ENCODE data around the gene NAGK. TPM values are rescaled to one million over a fixed set of nuclear protein-coding genes. Genes with fewer than 3 reads are reported as not detected.
A peak's percentile ranks its signal among the peaks of the same experiment; 100 is the strongest.
"Not testable (repeated sequence)": the region's sequence is repeated elsewhere in the genome, so short reads cannot be mapped to it uniquely, and the experiment has no call there.

NAGK gene
- total RNA-seq, 3 donors from 2014 or later: 64.5 to 105 (median 67.9) TPM

DNA sequence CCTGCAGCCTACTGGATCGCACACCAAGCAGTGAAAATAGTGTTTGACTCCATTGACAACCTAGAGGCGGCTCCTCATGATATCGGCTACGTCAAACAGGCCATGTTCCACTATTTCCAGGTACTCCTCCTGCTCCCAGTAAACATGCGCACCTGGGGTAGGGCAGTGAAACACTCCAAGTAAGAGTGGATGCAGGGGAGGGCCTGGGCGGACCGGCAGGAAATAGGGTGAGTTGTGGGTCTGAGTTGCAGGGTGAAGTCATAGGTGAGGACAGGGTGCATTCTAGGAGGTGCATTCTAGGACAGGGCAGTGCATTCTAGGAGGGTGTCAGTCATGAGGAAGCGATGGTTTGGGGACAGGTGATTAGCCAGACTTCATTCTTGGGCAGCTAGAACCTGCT, 5.0 kb downstream of the NAGK start:
- intact Hi-C loops (cut with DNase I, micrococcal nuclease): no loop called here
- H3K36me3 ChIP-seq (ENCODE audit: low read depth): peaks cover 11% of the 10 kb centered on the region
- ATAC-seq: no peak
- DNase-seq: no peak
- no peaks in the 10 kb centered on the region for H3K9me3 ChIP-seq
- TF ChIP-seq, protein P1, sequence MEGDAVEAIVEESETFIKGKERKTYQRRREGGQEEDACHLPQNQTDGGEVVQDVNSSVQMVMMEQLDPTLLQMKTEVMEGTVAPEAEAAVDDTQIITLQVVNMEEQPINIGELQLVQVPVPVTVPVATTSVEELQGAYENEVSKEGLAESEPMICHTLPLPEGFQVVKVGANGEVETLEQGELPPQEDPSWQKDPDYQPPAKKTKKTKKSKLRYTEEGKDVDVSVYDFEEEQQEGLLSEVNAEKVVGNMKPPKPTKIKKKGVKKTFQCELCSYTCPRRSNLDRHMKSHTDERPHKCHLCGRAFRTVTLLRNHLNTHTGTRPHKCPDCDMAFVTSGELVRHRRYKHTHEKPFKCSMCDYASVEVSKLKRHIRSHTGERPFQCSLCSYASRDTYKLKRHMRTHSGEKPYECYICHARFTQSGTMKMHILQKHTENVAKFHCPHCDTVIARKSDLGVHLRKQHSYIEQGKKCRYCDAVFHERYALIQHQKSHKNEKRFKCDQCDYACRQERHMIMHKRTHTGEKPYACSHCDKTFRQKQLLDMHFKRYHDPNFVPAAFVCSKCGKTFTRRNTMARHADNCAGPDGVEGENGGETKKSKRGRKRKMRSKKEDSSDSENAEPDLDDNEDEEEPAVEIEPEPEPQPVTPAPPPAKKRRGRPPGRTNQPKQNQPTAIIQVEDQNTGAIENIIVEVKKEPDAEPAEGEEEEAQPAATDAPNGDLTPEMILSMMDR (IDR thresholded peaks at IDR 0.05): no peak
- no peak overlapping the region for H3K4me3 ChIP-seq
- peaks cover 27% of the 10 kb centered on the region for H3K4me1 ChIP-seq (ENCODE audit: low read depth)

GRCh38 chr2:71074893-71075395, 6.5 kb downstream of the NAGK start:
- ATAC-seq (no peak), DNase-seq (no peak)
- Histone ChIP-seq H3K9me3 (no peaks in the 10 kb centered on the region), H3K4me1 (ENCODE audit: low read depth) (peaks cover 18% of the 10 kb centered on the region), H3K4me3 (no peak overlapping the region), H3K36me3 (ENCODE audit: low read depth) (peaks cover 11% of the 10 kb centered on the region)
- intact Hi-C loops (cut with DNase I, micrococcal nuclease): no loop called here
- TF ChIP-seq, protein P1 (IDR thresholded peaks at IDR 0.05): no peak

- H3K36me3 ChIP-seq (ENCODE audit: low read depth): peaks cover 11% of the 10 kb centered on the region
- TF ChIP-seq, protein P1 (IDR thresholded peaks at IDR 0.05): no peak
- ATAC-seq (no peak), DNase-seq (no peak)
- H3K4me3 ChIP-seq: no peak overlapping the region
- H3K4me1 ChIP-seq (ENCODE audit: low read depth): no peaks in the 10 kb centered on the region
- intact Hi-C loops (cut with DNase I, micrococcal nuclease): no loop called here
- H3K9me3 ChIP-seq: no peaks in the 10 kb centered on the region
Measured at GRCh38 chr2:71078624-71079023, 10.2 kb downstream of the NAGK start.

DNA sequence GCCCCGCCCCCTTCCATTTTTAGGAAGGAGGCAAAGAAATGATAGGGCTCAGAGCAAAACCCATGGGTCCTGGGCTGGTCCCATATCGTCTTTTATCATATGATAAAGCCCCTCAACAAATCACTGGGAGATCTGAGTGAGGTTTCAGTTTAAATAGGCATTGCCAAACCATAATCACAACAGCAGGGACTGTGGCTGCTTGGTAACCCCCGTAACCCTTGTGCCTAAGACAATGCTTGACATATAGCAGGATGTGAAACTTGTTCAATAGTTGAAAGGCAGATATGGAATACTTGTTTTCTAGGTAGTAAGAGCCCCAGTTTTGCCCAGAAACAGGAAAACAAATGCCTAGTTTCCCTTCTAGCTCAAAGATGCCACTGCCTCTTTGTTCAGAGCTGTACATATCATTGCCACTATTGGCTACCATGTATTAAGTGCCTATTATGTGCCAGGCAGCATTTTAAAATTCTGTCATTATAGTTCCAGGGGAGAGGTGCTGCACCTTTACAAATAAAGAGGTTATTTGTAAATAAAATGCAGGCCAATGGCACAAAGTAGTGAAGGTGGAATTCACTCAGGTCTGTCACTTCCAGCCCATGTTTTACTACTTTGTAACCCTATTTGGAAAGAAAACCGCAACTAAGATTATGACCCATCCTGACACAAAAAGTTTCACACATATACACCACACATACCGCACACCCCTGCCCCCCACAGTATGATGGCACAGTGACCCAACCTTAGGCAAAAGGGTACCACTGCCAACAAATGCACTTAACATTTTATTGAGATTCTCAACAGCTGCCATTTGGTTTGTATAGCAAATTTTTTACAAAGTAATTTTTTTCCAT, 14.2 kb downstream of the NAGK start:
- DNase-seq: no peak
- H3K36me3 ChIP-seq (ENCODE audit: low read depth): peaks cover 4% of the 10 kb centered on the region
- TF ChIP-seq, protein P1 (IDR thresholded peaks at IDR 0.05): no peak
- H3K4me1 ChIP-seq (ENCODE audit: low read depth): no peaks in the 10 kb centered on the region
- H3K9me3 ChIP-seq: no peaks in the 10 kb centered on the region
- no peak overlapping the region for H3K4me3 ChIP-seq
- intact Hi-C loops (cut with DNase I, micrococcal nuclease): no loop called here
- no peak for ATAC-seq

DNA sequence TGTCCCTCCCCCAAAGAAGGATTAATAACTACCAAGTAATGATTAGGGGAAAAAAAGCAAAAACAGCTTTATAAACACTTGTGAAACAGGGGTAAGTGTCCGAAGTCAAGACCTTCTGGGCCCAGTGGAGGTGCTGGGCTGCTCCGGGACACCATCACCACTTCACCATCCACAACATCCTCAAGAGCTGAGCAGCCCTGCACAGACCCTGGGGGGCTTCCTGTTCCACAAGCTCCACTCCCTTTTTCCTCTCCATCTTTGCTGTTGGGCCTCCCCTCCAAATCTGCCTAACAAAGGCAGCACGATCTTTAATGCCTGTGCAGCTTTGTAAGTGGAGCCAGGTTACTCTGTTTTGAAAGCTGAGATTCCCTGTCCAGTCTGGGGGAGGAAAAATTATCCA, 14.8 kb downstream of the NAGK start:
- H3K9me3 ChIP-seq; H3K4me1 ChIP-seq (ENCODE audit: low read depth); H3K4me3 ChIP-seq; intact Hi-C loops (cut with DNase I, micrococcal nuclease); ATAC-seq; H3K36me3 ChIP-seq (ENCODE audit: low read depth); DNase-seq: not testable (repeated sequence)

DNA sequence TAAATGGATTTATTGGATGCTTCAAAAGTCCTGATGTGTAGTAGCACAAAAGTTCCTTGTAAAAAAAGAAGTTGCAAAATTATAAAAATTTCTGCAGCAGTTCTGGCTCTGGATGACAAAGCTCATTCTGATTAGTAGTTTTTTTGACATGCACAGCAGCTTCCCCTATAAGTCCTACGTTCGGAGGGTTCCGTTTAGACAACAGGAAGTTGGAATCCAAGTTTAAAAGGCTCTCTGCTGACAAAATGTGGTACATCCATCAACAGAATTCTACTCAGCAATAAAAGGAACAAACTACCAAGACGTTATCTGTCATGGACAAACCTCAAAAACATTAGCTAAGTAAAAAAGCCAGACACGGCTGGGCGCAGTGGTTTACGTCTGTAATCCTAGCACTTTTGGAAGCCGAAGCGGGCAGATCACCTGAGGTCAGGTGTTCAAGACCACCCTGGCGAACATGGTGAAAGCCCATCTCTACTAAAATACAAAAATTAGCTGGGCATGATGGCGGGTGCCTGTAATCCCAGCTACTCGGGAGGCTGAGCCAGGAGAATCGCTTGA, 15.4 kb downstream of the NAGK start:
- intact Hi-C loops (cut with DNase I, micrococcal nuclease); DNase-seq; ATAC-seq: not testable (repeated sequence)

DNA sequence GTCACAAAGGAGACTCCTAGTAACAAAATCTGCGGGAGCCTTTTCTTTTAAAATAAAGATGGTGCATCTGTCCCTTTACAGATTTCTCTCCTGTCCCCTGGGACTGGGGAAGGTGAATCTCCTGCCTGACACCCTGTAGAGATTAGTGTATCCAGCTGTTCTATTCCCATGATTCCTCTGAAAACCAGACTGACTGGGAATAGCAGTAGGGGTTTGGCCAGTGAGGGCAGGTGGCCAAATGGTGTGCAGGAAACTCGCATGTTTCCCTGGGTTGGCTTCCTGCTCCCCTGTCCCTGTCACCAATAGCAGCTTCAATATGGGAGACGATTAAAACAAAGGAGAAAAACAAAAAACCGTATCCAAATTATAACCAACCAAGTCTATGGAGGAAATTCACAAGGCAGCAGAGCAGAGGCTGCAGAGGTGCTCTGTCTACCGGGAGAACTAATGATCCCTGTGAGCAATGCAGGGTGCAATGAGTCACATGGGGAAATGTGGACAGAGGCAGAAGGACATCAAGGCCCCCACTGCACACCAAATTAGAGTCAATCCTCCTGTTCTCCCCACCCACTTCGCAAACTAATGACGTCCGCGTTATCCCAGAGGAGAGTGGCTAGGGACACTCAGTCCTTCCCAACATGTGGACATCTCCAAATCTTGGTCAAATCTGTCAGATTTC, 17.0 kb downstream of the NAGK start:
- H3K4me1 ChIP-seq (ENCODE audit: low read depth); H3K4me3 ChIP-seq; H3K9me3 ChIP-seq; intact Hi-C loops (cut with DNase I, micrococcal nuclease); DNase-seq; H3K36me3 ChIP-seq (ENCODE audit: low read depth): not testable (repeated sequence)
- peak; percentile 78 for ATAC-seq

More for the DNA sequence above, 15.4 kb downstream of the NAGK start:
- not testable (repeated sequence) for H3K9me3 ChIP-seq; H3K36me3 ChIP-seq (ENCODE audit: low read depth); H3K4me1 ChIP-seq (ENCODE audit: low read depth); H3K4me3 ChIP-seq

GRCh38 chr2:71089475-71089874, 21.0 kb downstream of the NAGK start:
- ATAC-seq; DNase-seq; H3K4me1 ChIP-seq (ENCODE audit: low read depth); H3K4me3 ChIP-seq; H3K9me3 ChIP-seq; intact Hi-C loops (cut with DNase I, micrococcal nuclease); H3K36me3 ChIP-seq (ENCODE audit: low read depth): not testable (repeated sequence)

GRCh38 chr2:71091808-71092207, 23.4 kb downstream of the NAGK start:
- intact Hi-C loops (cut with DNase I, micrococcal nuclease); H3K4me3 ChIP-seq; DNase-seq; ATAC-seq; H3K36me3 ChIP-seq (ENCODE audit: low read depth); H3K9me3 ChIP-seq; H3K4me1 ChIP-seq (ENCODE audit: low read depth): not testable (repeated sequence)

Data from mucosa of descending colon (tissue), 3 donors.